NCI-H2227 treated with DMSO at 0.1 percent for 48 hours (cell line): ENCODE measurements around the gene SF3B5.
"Not testable (repeated sequence)": the region's sequence is repeated elsewhere in the genome, so short reads cannot be mapped to it uniquely, and the experiment has no call there.

Experiments
- DNase-seq: peaks from one replicate; lab custom pipeline; 2025; lab: John Stamatoyannopoulos, UW

SF3B5 gene

GRCh38 chr6:144063744-144064401 lies 31.5 kb downstream of the SF3B5 start:
- DNase-seq, result peak; percentile 34

DNA sequence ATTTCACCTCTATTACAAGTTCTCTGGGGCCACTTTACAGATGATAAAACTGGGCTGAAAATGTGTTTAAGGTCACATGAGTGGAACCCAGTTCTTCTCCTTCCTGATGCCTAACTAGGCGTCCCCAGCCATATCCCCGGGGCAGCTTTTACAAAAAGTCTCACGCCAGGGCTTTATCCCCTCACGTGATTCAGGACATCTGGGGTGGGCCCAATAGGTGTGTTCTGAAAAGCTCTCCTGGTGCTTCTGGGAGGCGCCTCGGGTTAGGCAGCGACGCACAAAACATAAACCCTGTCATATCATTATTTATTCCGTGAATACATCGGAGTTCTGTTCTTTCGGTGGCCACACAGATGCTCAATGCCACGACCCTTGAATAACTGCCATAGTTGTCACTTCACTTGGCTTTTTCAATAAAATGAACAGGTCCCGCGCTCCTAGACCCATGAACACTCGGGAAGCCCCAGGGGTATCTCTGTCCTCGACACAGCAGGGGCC lies 32.1 kb downstream of the SF3B5 start:
- DNase-seq, result peak; percentile 34

GRCh38 chr6:144062786-144063185 lies 32.6 kb downstream of the SF3B5 start:
- no peak for DNase-seq

GRCh38 chr6:144059139-144059538 lies 36.2 kb downstream of the SF3B5 start:
- no peak for DNase-seq

DNA sequence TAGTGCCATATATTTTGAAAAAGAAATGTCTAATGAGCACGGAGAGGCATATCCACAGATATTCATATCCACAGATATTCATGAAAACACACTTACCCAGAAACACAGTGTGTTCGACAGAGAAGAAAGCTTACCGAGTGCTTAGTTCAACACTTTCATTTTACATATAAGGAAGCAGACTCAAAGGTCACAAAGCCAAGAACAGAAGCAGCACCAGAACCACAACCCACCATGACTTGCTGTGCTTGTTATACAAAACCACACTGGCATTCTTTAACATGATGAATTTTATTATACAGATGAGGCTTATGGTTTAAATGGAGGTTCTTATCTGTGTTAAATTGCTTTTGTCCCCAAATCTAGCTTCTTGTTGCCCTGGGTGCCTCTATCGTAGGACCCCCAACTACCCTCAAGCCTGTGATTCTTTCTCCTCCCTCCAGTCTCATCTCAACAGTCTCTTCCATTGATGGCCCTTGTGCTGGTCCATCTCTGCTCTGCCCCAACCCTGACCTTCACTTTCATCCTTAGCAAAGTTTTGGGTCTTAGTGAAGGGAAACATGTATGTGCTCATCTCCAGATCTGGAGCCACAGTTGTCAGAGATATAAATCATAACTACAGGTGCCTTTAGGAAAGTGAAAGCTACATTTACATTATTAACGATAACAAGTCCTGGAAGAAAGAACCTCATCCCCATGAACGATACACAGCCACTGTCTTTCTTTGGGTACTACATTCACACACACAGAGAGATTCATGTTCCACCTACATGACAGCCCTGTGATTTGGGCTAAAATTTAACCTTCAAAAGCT lies 40.0 kb downstream of the SF3B5 start:
- no peak for DNase-seq

DNA sequence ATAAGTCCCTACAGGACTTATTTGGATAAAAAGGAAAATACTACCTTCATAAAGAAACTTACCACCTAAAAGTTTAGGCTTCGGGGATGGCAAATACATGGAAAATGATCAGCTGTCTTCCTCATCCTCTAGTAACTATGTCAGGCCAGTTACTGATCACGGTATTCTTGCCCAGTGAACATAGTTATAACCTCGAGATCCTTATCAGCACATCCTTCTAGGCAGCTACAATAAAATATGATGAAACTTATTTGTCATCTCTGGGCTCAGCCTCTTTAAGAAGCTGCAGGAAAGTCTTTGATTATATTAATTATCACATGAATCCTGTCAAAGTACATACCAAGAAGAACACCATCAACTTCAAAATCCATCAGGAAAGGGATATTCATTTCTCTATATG lies 41.8 kb downstream of the SF3B5 start:
- no peak for DNase-seq

- DNase-seq, result no peak
Measured at GRCh38 chr6:144052488-144052887, 42.9 kb downstream of the SF3B5 start.

GRCh38 chr6:144049386-144049785 lies 46.0 kb downstream of the SF3B5 start:
- no peak for DNase-seq

- no peak for DNase-seq
Measured at GRCh38 chr6:144047688-144048087, 47.7 kb downstream of the SF3B5 start.

DNA sequence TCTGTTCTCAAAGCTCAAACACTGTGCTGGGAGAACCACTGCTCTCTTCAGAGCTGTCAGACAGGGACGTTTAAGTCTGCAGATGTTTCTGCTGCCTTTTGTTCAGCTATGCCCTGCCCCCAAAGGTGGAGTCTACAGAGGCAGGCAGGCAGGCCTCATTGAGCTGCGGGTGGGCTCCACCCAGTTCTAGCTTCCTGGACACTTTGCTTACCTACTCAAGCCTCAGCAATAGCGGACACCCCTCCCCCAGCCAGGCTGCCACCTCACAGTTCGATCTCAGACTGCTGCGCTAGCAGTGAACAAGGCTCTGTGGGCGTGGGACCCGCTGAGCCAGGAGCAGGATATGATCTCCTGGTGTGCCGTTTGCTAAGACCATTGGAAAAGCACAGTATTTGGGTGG lies 48.7 kb downstream of the SF3B5 start:
- DNase-seq, result not testable (repeated sequence)

- not testable (repeated sequence) for DNase-seq
Measured at GRCh38 chr6:144044989-144045388, 50.4 kb downstream of the SF3B5 start.
